Esophagus squamous epithelium (tissue), 4 donors: ENCODE data around the gene XPOT.

ENCODE experiments used
- CTCF ChIP-seq, 6 experiments: fragments of 450-650 bp in 4 of 6; fragments of 200-600 bp in 2 of 6; sonication (generic) in 2 of 6; IDR thresholded peaks; one replicate each; pipeline ENCODE4 v1.5.1; 2016 to 2019; ENCODE audit warnings: antibody characterized with exemption in 6 of 6, mild to moderate bottlenecking in 4 of 6, moderate library complexity in 4 of 6
- POLR2A ChIP-seq, 4 donors: fragments of 450-650 bp; IDR thresholded peaks; one replicate each; pipeline ENCODE4 v1.6.1; 2017; ENCODE audit warnings: antibody characterized with exemption in 4 of 4, mild to moderate bottlenecking in 4 of 4, moderate library complexity in 3 of 4

- no peak for TF ChIP-seq CTCF (IDR thresholded peaks at IDR 0.05)
- no peak for TF ChIP-seq POLR2A (IDR thresholded peaks at IDR 0.05)
These were observed 8.5 kb upstream of the XPOT start for GRCh38 chr12:64395739-64396138.
